Renal cortical epithelial cell (primary cell): ENCODE results near the gene TMPRSS13. TPM values are rescaled to one million over a fixed set of nuclear protein-coding genes. Genes with fewer than 3 reads are reported as not detected.
"Not testable (repeated sequence)": the region's sequence is repeated elsewhere in the genome, so short reads cannot be mapped to it uniquely, and the experiment has no call there.

ENCODE experiments used
- DNase-seq: peaks from one replicate; pipeline ENCODE4 v3.0.0-alpha.2; 2011; ENCODE audit warnings: low read depth
- total RNA-seq: library from RNA; depleted of rRNA; stranded (reverse); fragments of >200 nt; gene quantifications from 2 replicates; pipeline ENCODE4 v1.2.3, GENCODE V29; 2014

TMPRSS13 gene
- total RNA-seq: 0.17 TPM in 1 of 2 replicates, not detected in the other

DNA sequence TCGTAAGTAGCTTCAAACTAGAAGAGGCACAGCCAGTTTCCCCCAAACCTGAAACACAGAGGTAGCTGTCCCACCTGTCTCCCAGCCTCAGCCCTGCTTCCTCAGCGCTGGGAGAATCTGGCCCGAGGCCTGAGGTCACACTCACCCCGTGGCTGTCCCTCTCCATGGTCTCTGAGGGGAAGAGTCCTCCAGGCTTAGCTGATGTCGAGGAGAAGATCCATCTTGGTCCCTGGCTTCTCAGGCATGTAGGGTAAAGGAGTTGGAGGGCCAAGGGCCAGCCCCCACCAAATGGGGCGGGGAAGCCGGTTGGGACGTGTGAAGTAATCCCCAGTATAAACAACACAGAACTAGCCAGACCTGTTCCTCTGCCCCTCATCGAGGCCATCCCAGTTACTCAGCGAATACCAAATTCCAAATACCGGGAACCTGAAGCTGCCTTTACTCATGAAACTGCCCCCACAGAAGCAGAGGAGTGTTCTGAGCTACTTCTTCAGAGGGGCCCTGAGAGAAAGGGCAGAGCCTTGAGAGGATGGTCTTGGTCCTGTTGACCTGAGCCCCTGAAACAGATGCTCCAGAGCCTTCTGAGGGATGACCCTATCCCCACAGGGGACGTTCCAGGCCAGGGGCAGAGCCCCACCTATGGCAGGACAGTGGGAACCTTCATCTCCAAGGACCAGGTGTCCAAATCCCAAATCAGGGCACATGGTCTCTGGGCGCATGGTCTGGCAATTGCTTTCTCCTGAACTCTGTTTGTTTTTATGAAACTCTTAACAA is at the start of gene TMPRSS13:
TMPRSS13 (minus strand) TSS at position 261 of the 774 bp plus-strand sequence; CDS start at position 166, 95 bp downstream.
- no peak for DNase-seq

GRCh38 chr11:117978991-117979390 is 49.8 kb upstream of the TMPRSS13 start:
- DNase-seq: no peak

DNA sequence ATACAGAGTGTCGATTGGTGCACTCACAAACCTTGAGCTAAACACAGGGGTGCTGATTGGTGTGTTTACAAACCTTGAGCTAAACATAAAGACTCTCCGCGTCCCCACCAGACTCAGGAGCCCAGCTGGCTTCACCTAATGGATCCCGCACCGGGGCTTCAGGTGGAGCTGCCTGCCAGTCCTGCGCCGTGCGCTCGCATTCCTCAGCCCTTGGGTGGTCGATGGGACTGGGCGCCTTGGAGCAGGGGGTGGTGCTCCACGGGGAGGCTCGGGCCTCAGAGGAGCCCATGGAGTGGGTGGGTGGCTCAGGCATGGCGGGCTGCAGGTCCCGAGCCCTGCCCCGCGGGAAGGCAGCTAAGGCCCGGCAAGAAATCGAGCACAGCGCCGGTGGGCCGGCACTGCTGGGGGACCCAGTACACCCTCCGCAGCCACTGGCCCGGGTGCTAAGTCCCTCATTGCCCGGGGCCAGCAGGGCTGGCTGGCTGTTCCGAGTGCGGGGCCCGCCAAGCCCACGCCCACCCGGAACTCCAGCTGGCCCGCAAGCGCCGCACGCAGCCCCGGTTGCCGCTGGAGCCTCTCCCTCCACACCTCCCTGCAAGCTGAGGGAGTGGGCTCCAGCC is 49.2 kb upstream of the TMPRSS13 start:
- not testable (repeated sequence) for DNase-seq

DNA sequence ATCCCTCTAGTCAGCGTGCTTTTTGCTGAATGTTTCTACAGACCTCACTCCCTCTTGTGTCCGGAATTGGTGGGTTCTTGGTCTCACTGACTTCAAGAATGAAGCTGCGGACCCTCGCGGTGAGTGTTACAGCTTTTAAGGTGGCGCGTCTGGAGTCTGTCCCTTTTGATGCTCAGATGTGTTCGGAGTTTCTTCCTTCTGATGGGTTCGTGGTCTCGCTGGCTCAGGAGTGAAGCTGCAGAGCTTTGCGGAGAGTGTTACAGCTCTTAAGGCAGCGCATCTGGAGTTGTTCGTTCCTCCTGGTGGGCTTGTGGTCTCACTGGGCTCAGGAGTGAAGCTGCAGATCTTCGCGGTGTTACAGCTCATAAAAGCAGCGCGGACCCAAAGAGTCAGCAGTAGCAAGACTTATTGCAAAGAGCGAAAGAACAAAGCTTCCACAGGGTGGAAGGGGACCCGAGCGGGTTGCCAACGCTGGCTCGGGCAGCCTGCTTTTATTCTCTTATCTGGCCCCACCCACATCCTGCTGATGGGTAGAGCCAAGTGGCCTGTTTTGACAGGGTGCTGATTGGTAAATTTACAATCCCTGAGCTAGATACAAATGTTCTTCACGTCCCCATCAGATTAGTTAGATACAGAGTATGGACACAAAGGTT is 48.5 kb upstream of the TMPRSS13 start:
- not testable (repeated sequence) for DNase-seq

GRCh38 chr11:117977029-117977428 is 47.8 kb upstream of the TMPRSS13 start:
- DNase-seq: no peak

DNA sequence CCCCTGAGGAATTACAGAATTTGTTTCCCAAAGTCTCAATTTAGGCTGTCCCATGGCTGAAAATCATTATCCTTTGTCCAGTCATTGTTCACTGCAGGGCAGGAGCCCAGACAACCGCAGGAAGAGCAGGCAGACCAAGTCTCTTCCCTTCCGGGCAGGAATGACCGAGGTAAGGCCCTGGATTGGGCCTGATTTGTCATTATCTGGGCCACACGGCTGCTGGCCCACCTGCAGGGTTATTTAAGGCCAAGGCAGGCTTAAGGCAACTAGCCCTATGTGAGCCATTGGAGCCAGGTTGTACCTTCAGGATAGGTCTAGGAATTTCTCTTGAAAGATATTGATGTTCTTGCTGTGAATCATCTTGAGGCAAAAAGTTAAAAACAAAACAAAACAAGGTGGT is 47.2 kb upstream of the TMPRSS13 start:
- no peak for DNase-seq

- no peak for DNase-seq
Measured at GRCh38 chr11:117973503-117973860, 44.3 kb upstream of the TMPRSS13 start.

- DNase-seq: peak; percentile 36
Measured at GRCh38 chr11:117972629-117973502, 43.7 kb upstream of the TMPRSS13 start.

GRCh38 chr11:117972044-117972443 is 42.8 kb upstream of the TMPRSS13 start:
- no peak for DNase-seq

DNA sequence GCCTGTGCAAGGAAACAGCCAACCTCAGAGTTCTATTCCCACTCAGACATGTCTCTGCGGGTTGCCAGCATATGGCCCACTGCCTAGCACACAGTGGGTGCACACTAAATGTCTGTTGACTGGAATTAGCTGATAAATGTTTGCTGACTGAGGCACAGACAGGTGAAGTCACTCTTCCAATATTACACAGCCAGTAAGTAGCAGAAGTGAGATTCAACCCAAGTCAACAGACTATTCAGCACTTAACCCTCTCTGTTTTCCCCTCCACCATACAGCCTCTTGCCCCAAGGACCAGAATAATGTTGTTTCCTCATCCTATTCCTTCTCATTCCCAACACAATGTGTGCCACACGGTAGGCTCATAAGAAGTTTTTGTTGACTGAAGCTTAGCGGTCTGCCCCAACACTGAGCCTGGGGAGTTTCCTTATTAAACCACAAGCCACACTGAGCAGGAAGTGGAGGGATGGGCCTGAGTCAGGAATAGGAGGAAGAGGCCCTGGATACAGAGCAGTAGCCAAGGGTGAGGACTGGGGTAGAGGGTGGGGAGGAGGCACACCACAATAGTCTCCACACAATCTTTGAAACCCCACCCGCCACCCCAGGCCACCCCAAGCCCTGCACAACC is 41.3 kb upstream of the TMPRSS13 start:
- DNase-seq: peak; percentile 73

- no peak for DNase-seq
Measured at GRCh38 chr11:117969160-117969991, 40.2 kb upstream of the TMPRSS13 start.

DNA sequence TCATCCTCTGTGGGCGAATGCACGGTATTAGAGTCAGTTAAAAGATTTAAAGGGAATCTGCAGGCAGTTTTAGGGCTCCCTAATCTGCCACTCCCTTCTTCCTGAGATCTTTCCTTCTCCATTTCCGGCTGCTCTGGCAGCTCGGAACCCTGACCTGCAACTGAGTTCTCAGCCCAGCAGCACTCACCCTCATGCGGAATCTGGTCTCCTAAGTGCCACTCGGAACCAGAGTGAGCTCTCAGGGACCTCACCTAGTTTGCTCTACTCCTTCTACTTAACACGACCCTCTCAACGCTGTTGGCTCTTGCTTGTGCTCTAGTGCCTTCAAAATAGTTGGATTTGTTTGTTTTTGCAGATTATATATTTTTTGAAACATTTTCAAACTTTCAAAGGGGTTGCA is 37.7 kb upstream of the TMPRSS13 start:
- no peak for DNase-seq

GRCh38 chr11:117962826-117963225 is 33.6 kb upstream of the TMPRSS13 start:
- DNase-seq: no peak

DNA sequence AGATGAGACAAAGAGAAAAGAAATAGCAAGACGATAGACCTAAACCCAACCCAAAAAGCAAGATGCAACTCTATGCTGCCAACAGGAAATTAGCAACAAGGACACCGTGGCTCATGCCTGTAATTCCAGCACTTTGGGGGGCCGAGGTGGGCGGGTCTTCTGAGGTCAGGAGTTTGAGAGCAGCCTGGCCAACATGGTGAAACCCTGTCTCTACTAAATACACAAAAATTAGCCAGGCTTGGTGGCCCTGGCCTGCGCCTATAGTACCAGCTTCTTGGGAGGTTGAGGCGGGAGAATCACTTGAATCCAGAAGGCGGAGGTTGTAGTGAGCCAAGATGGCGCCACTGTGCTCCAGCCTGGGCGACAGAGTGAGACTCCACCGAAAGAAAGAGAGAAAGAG is 32.7 kb upstream of the TMPRSS13 start:
- DNase-seq: no peak

DNA sequence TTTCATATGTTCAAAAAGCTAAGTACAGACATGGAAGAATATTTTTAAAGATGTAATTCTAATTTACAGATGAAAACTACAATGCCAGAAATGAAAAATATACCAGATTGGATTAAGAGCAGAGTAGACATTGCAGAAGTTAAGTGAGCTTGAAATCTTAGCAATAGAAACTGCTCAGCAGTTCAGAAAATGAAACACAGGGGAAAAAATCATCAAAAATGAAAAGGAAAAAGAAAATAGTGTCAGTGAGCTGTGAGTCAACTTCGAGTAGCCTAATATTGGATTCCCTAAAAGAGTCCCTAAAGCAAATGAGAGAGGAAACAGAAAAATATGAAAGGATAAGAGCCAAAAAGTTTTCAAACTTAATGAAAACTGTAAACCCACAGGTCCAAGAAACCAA is 31.2 kb upstream of the TMPRSS13 start:
- no peak for DNase-seq

GRCh38 chr11:117959438-117960149 is 30.4 kb upstream of the TMPRSS13 start:
- no peak for DNase-seq

- no peak for DNase-seq
Measured at GRCh38 chr11:117958949-117959348, 29.7 kb upstream of the TMPRSS13 start.

- no peak for DNase-seq
Measured at GRCh38 chr11:117953024-117953671, 23.9 kb upstream of the TMPRSS13 start.
